MM.1S (cell line): ENCODE data around the gene NOD1.

Experiments used
- DNase-seq: peaks from one replicate; pipeline ENCODE4 v3.0.0-alpha.2; 2015
- H2AFZ ChIP-seq: fragments of 300-600 bp; sonication (generic); 2 replicates; pipeline ENCODE4 v1.6.0; 2016; ENCODE audit warnings: antibody characterized with exemption, low read length
- H3F3A ChIP-seq: fragments of 300-600 bp; sonication (generic); 2 replicates; pipeline ENCODE4 v1.6.1; 2016; ENCODE audit warnings: mild to moderate bottlenecking, antibody characterized with exemption, low read length, moderate library complexity, mixed read lengths; ENCODE audit not compliant: insufficient read depth
- H3K27ac ChIP-seq: fragments of 300-600 bp; sonication (generic); 2 replicates; pipeline ENCODE4 v1.5.1; 2016; ENCODE audit warnings: mild to moderate bottlenecking, low read length
- H3K27me3 ChIP-seq: fragments of 300-600 bp; sonication (generic); replicated peaks from 2 replicates; pipeline ENCODE4 v1.6.0; 2016; ENCODE audit warnings: low read length; ENCODE audit not compliant: insufficient read depth
- H3K36me3 ChIP-seq: fragments of 300-600 bp; sonication (generic); replicated peaks from 2 replicates; pipeline ENCODE4 v1.6.1; 2016; ENCODE audit warnings: mild to moderate bottlenecking, low read length, mixed read lengths; ENCODE audit not compliant: insufficient read depth
- H3K4me1 ChIP-seq: fragments of 300-600 bp; sonication (generic); 2 replicates; pipeline ENCODE4 v1.6.1; 2016; ENCODE audit warnings: low read length, mixed read lengths
- H3K4me2 ChIP-seq: fragments of 300-600 bp; sonication (generic); 2 replicates; pipeline ENCODE4 v1.6.0; 2016; ENCODE audit warnings: low read depth, low read length
- H3K4me3 ChIP-seq: fragments of 300-600 bp; sonication (generic); 2 replicates; pipeline ENCODE4 v1.5.1; 2016; ENCODE audit warnings: low read length, mixed read lengths
- H3K79me2 ChIP-seq: fragments of 300-600 bp; sonication (generic); 2 replicates; pipeline ENCODE4 v1.6.1; 2016; ENCODE audit warnings: mixed run types, low read length, mixed read lengths
- H3K9ac ChIP-seq: fragments of 300-600 bp; sonication (generic); 2 replicates; pipeline ENCODE4 v1.6.1; 2016; ENCODE audit warnings: low read length, mixed read lengths
- H3K9me2 ChIP-seq: fragments of 300-600 bp; sonication (generic); replicated peaks from 2 replicates; pipeline ENCODE4 v1.6.1; 2016; ENCODE audit warnings: mild to moderate bottlenecking, low read length, mixed read lengths; ENCODE audit not compliant: insufficient read depth
- H3K9me3 ChIP-seq: fragments of 300-600 bp; sonication (generic); replicated peaks from 2 replicates; pipeline ENCODE4 v1.6.1; 2016; ENCODE audit warnings: mild to moderate bottlenecking, low read length, mixed read lengths; ENCODE audit not compliant: insufficient read depth
- H4K20me1 ChIP-seq: fragments of 300-600 bp; sonication (generic); 2 replicates; pipeline ENCODE4 v1.6.1; 2016; ENCODE audit warnings: mild to moderate bottlenecking, low read length, moderate library complexity, mixed read lengths; ENCODE audit not compliant: insufficient read depth
- EZH2 ChIP-seq: fragments of 300-600 bp; sonication (generic); optimal IDR thresholded peaks from 2 replicates; pipeline ENCODE3; 2017; ENCODE audit warnings: low read depth, mild to moderate bottlenecking, antibody characterized with exemption, low read length, mixed read lengths
- EZH2phosphoT487 ChIP-seq: fragments of 300-600 bp; sonication (generic); IDR thresholded peaks from 2 replicates; pipeline ENCODE4 v1.6.1; 2018; ENCODE audit warnings: antibody characterized with exemption, low read length
- TF ChIP-seq, protein P1 (sequence below): fragments of 300-600 bp; sonication (generic); IDR thresholded peaks from 2 replicates; pipeline ENCODE4 v1.5.1; 2016; ENCODE audit warnings: antibody characterized with exemption, low read length, mixed read lengths

Gene NOD1

DNA sequence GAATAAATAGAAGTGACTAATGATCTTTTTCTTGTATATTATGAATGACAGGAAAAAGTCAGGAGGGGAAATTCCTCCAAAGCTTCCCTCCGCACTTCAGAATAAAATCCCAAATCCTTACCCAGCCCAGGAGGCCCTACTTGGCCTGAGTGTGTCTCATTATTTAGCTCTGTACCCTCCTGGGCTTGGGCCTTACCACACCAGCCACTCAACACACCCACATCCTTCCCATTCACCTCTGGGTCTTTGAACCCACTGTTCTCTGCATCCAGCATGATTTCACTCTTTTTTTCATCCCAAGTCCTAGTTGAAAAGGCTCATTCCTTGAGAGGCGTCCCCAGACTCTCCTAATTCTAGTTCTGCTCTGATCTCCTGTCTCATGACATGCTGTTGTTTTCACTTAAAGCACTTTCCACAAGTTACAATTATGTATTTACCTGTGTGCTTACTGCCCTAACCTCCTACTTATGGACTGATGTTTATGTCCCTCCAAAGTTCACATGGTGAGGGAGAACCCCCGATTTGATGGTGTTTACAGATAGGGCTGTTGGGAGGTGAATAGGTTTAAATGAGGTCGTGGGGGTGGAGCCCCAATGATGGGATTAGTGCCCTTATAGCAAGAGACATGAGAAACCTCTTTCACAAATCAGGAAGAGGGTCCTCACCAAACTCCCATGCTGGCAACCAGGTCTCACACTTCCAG is 6.4 kb downstream of the NOD1 start:
- no peak overlapping the region for H3K4me3 ChIP-seq
- H2AFZ ChIP-seq: no peak overlapping the region
- no peak for DNase-seq
- no peak overlapping the region for H3K9ac ChIP-seq
- no peak for TF ChIP-seq EZH2
- TF ChIP-seq, protein P1, sequence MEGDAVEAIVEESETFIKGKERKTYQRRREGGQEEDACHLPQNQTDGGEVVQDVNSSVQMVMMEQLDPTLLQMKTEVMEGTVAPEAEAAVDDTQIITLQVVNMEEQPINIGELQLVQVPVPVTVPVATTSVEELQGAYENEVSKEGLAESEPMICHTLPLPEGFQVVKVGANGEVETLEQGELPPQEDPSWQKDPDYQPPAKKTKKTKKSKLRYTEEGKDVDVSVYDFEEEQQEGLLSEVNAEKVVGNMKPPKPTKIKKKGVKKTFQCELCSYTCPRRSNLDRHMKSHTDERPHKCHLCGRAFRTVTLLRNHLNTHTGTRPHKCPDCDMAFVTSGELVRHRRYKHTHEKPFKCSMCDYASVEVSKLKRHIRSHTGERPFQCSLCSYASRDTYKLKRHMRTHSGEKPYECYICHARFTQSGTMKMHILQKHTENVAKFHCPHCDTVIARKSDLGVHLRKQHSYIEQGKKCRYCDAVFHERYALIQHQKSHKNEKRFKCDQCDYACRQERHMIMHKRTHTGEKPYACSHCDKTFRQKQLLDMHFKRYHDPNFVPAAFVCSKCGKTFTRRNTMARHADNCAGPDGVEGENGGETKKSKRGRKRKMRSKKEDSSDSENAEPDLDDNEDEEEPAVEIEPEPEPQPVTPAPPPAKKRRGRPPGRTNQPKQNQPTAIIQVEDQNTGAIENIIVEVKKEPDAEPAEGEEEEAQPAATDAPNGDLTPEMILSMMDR: no peak
- no peak for TF ChIP-seq EZH2phosphoT487
- no peaks in the 10 kb centered on the region for H3K9me2 ChIP-seq
- H3K27ac ChIP-seq: no peak overlapping the region
- H3F3A ChIP-seq: no peaks in the 10 kb centered on the region
- H4K20me1 ChIP-seq: no peaks in the 10 kb centered on the region
- H3K4me2 ChIP-seq: no peak overlapping the region
- H3K79me2 ChIP-seq: no peaks in the 10 kb centered on the region
- H3K27me3 ChIP-seq: no peaks in the 10 kb centered on the region
- H3K9me3 ChIP-seq: no peaks in the 10 kb centered on the region
- H3K36me3 ChIP-seq: no peaks in the 10 kb centered on the region
- no peaks in the 10 kb centered on the region for H3K4me1 ChIP-seq

DNA sequence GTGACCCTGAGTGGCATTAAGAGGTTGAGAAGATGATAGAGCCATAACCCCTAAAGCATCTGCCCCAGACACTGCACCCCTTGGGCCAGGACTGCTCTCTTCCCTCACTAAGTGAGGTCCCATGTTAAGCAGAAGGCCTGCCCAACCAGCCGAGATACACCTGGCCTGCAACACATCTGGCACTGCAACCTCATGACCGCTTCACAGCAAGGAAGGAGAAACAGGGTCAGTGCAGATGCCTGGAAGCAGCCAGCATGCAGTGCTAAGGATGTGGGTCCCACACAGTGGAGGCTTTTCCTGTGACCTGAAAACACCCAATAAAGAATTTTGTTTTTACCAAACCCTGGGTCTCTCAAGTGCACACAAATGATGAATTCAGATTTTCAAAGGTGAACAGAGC is 7.4 kb downstream of the NOD1 start:
- no peaks in the 10 kb centered on the region for H4K20me1 ChIP-seq
- no peaks in the 10 kb centered on the region for H3F3A ChIP-seq
- no peaks in the 10 kb centered on the region for H3K36me3 ChIP-seq
- H3K9ac ChIP-seq: no peak overlapping the region
- H3K27me3 ChIP-seq: no peaks in the 10 kb centered on the region
- H3K27ac ChIP-seq: no peak overlapping the region
- no peak overlapping the region for H3K4me2 ChIP-seq
- no peak for TF ChIP-seq EZH2
- TF ChIP-seq, protein P1: no peak
- TF ChIP-seq EZH2phosphoT487: no peak
- H3K79me2 ChIP-seq: no peaks in the 10 kb centered on the region
- H3K9me3 ChIP-seq: no peaks in the 10 kb centered on the region
- H2AFZ ChIP-seq: no peak overlapping the region
- no peaks in the 10 kb centered on the region for H3K4me1 ChIP-seq
- H3K9me2 ChIP-seq: no peaks in the 10 kb centered on the region
- H3K4me3 ChIP-seq: no peak overlapping the region
- DNase-seq: no peak

DNA sequence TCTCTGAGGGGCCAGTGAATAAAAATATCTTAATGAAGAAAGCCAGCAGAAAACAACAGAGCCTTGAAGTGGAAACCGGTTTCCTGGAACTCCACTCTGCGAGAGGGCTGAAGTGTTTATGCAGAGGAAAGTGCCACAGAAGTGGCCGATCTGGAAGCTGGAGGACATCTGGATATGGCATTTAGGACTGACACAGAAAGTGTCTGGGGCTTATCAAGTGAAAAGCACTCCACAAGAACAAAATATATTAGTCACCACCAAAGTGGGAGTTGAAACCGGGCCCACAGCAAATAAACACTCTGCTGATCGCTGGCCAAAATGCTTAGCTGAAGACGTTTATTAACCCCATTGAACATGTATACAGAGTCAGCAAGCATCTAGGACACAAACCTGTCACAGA is 7.8 kb downstream of the NOD1 start:
- Histone ChIP-seq H3K79me2 (no peaks in the 10 kb centered on the region), H3K27ac (no peak overlapping the region), H3K9ac (no peak overlapping the region), H3K4me1 (no peaks in the 10 kb centered on the region), H3K36me3 (no peaks in the 10 kb centered on the region), H3K4me2 (no peak overlapping the region), H3K9me2 (no peaks in the 10 kb centered on the region), H3K27me3 (no peaks in the 10 kb centered on the region), H3K4me3 (no peak overlapping the region), H3K9me3 (no peaks in the 10 kb centered on the region), H2AFZ (no peak overlapping the region), H4K20me1 (no peaks in the 10 kb centered on the region), H3F3A (no peaks in the 10 kb centered on the region)
- TF ChIP-seq EZH2 (no peak), EZH2phosphoT487 (no peak)
- TF ChIP-seq, protein P1: no peak
- no peak for DNase-seq
